ENCODE measurements around the gene GRIP1.
"Not testable (repeated sequence)": the region's sequence is repeated elsewhere in the genome, so short reads cannot be mapped to it uniquely, and the experiment has no call there.

Gene GRIP1

DNA sequence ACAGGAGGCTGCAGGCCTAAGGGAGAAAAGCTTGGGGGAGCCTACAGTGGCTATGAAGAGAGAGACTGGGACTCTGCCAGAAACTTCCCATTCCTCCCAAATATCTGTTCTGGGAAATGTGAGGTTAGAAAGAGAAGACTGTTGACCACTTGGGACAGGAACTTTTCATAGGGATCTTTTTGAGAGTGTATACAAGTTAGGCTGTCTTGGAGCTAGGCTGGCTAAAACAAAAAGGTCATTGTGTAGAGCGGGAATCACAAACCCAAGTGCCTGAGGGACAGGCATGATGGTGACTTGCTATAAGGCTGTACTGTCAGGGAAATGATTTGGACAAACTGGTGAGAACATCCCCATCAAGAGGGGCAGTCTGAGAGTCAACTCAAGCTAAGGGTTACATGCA lies 175.1 kb downstream of the GRIP1 start:
- DNase-seq = no peak

DNA sequence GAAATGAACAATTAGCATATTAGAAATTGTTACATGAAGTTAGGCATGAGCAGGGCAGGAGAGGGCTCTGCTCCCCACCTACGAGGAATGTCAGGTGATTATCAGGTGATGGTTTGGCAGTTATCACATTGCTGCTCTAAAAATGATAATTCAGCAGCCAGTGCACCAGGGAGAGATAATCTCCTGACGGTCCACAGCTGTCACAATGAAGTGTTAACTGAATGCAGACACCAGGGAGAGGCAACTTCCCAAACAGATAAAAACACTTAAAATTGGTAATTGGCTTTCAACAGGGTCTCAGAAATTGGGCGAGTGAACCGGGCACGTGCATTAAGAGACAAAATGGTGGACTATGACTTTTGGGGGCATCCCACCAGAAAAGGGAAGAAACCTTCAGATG lies 176.0 kb downstream of the GRIP1 start:
- no peak for DNase-seq

DNA sequence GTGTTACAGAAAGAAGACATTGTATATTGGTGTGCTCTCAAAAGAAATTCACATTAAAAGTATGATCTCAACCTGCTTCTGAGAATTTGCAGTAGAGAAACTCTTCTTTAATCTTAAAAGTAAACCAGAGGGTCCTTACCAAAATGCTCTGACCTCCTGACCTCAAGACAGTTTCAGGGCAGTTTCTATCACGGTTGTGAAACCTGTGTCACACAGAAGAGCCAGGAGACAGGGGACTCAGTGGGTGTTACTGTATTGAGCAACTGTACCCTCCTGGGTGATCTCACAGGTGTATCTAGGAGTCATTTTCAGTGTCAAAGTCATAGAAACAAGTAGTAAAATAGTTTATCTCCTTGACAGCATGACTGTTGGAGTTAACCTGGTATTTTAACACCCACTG lies 178.0 kb downstream of the GRIP1 start:
- DNase-seq = no peak

DNA sequence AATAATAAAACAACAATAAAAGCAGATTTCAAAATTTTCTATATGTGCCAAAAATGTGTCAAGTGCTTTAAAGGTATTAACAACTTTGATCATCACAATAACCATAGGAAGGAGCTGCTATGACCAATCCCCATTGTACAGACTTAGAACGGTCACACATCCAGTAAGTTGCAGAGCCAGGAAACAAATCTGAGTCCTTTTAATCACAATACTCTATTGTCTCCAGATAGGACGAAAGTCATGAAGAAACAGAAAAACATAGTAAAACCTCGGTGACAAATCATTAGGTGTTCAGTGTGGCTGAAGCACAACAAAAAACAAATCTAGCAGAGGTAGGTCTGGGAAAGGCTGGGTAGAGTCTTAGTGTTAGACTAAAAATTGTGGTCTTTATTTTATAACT lies 178.8 kb downstream of the GRIP1 start:
- no peak for DNase-seq

DNA sequence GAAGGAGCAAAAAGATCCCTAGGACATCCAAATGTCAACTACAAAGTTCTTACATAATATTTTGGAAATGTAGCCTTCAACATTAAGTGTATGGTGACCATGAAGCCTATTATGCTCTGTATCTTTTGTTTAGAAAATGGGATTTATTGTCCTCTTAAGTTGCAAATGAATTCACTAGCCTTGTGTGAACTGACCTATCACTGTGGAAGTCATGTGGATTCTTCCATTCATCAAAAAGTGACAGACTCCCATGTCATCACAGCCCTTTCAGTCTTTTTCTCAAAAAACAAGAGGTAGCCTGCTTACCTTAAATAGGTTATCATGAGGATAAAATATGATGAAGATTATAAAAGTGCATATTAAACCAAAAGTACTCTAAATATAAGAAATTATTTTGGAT lies 179.9 kb downstream of the GRIP1 start:
- no peak for DNase-seq

DNA sequence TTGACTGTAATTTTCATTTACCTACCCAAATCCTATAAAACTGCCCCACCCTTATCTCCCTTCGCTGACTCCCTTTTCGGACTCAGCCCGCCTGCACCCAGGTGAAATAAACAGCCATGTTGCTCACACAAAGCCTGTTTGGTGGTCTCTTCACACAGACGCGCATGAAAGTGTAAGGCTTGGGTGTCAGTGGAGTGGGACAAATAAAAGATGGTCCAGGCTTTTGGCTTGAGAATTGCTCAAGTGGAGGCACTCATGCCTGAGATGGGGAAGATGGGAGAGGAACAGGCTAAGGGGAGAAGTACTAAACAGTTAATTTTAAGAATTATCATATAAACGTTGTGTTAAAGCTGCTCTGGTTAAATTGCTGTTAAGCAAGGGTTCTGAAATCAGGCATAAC lies 180.8 kb downstream of the GRIP1 start:
- not testable (repeated sequence) for DNase-seq

DNA sequence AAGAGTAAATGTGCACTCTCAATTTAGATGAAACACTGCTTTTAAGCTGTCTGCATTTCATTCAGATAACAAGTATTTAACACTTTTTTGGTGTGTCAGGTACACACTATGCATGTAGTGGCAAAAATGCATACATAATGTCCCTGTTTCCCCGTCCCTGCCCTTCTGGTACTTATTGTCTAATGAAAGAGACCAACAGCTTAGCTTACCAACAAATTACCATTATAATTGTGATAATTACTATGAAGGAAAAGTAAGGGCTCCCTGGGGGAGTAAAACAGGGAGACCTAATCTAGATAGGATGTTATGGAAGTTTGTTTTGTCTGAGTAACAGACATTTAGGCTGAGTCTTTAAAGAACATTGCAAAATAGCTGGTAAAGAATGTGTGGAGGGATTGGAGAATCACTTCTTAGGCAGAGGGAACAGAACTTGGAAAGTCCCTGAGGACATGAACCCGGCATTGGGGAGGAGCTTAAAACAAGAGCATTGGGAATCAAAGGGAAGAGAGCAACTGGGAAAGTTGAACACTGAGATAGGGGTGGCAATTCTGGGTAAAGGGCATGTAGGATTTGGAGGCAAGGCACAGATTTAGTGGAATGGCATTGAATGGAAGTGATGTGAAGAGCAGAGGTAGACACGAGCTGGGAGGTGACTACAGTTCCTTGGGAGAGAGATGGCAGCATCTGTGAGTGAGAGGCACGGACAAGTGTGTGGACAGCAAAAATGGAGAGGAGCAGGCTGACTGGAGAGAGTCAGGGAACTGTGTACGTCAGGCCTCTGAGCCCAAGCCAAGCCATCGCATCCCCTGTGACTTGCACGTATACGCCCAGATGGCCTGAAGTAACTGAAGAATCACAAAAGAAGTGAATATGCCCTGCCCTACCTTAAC lies 181.6 kb downstream of the GRIP1 start:
- DNase-seq = no peak

DNA sequence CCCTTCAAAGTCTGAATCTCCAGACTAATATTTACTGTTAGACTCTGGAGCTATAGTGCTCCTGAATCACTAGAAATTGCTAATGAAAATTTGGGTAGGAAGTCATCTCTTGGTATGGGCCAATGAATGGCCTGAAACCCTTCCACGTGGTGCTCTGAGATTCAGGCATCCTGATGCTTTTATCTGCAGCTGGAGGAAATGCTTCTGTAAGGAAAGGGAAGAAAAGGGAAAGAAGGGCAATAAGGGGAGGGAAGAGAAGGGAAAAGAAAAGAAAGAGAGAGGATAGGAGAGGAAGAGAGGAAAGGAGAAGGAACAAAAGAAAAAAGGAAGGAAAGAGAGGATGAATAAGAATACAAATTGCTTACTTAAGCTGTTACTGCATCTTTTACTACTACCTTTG lies 182.3 kb downstream of the GRIP1 start:
- no peak for DNase-seq

DNA sequence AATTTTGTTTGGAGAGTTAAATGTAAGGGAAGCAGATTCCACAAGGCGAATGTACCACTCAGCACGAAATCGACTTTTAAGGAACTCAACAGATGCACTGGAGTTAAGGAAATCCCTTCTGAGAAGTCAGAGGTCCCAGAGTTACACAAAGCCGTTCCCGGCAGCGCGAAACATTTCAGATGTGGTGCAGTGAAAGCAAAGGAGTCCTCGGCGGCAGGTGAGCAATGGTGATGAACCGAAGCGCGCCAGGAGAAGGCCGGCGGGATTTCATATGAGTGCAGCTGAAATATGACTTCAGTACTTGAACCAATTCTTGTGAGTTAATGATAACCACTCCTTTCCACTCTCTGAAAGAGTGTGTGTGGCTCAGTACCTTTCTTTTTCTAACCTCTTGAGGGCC lies 183.2 kb downstream of the GRIP1 start:
- DNase-seq = no peak

DNA sequence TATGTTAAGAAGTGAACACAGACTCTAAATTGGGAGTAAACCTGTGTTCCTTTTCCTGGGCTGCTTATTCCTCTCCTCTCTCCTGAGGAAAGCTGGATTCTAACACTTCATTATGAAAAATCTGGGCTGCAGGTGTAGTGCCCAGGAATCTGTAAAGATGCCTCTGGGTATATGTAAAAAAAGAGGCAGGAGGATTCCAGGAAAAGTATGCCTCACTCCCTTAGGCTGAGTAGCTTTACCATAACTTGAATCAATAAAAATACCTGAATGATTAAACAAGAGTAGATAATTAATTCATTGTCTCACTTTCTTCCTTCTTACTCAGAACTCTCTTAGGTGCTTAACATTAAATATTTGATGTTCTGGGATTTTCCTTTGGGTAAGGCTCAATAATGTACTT lies 185.1 kb downstream of the GRIP1 start:
- DNase-seq = no peak

DNA sequence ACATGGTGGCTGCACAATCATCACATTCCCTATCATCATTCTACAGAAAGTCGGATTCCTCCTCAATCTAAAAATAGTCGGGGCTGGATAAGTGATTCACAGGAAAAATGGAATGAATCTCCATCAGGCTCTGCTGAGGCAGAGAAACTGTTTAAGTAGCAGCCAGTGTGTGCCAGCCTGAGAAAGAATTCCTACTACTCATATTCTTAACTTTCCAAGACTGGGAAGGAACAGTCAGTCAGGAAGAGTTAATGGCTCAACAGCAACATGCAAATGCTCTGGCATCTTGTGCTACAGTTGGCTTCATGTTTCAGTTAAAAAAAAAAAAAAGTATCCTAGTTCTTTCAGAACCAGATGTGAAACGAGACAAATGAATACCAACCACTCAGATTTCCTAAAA lies 187.0 kb downstream of the GRIP1 start:
- DNase-seq = no peak

DNA sequence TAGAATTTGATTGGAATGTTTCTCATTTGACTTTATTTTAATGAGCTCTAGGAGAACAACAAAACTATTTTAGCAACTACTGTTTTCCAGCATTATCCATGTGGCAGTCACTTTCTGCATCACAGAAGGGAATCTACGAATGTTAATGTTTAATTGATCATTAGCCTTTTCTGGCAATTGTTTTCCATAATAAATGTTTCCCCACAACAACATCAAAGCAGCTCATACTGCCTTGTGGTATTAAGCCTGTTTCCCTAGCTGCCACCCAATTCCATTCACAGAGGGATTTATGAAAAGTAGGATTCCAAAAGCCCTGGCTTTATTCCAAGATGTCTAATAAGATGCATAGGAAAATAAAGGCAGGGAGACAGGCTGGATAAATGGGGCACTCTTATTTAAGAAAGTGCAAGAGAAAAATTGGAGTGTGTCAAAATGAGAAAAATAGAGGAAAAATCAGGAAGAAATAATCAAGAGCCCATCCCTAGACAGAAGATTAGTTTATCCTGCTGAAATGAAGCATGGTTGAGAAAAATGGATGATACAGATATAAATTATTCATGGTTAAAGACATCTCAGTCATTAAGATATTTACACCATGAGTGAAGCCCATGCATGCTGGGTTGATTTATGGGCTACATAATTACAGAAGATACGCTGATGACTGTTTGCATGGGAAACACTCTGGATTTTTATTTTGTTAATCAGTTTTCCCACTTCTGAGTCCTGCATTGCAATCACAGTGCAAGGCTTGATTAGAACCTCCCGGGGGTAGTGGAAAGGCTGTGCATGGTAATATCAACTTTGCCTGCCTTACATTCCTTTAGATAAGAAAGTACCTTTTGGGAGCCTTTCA lies 196.3 kb downstream of the GRIP1 start:
- no peak for DNase-seq

DNA sequence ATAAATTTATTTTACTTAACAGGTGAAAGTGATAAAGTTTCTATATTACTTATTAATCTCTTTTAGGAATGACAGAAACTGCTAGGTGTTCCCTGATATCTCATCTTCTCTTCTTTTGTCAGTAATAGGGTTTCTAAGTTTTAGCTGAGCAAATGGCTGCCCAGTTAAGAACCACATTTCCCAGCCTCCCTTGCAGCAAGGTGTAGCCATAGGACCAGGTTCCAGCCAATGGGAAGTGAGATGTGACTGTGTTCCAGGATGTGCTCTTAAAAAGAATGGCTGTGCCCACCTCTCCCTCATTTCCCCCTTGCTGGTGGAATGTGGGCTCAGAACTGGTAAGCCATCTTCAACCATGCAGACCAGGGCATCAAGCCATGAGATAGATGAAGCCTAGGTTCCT lies 210.9 kb downstream of the GRIP1 start:
- peak in 1 of 2 experiments; percentile 1 for DNase-seq

DNA sequence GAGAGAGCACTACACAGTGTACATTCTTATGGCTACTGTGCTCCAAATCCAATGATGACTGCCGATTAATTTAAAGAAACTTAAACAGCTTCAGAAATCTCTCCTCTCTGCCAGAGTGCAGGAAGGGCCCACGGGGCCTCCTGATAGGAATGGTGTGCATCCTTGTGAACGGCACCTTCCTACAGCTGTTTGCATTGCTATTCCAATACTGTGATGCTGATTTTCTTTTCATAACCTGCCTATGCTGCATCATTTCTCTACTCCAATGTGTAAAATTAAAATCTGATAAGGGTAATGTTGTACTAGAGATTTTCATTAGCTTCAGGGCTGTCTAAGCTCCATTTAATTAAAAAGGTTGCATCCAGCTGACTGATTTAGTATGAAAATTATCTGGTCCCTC lies 217.5 kb downstream of the GRIP1 start:
- DNase-seq = no peak

DNA sequence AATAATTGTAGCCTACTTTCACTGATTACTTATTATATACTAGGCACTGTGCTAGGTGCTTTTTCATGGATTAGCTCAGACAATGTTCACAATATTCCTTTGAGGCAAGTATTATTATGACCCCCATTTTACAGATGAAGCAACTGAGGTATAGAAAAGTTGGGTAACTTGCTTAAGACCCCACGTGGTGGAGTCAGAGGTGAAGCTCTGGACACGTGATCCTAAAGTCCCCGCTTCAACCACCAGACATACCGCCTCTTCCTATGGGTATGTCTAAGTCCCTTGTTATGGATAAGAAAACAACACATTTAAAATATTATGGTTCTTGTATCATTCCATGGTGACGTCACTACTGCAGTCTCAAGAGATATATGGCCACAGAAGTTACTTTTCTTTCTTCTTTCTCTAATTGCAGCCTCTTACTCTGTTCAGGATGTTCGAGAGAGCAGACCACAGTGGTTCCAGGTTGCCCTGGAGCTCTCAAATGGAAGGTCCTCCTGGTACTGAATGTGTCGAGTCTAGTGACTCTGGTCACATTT lies 218.9 kb downstream of the GRIP1 start:
- no peak for DNase-seq

DNA sequence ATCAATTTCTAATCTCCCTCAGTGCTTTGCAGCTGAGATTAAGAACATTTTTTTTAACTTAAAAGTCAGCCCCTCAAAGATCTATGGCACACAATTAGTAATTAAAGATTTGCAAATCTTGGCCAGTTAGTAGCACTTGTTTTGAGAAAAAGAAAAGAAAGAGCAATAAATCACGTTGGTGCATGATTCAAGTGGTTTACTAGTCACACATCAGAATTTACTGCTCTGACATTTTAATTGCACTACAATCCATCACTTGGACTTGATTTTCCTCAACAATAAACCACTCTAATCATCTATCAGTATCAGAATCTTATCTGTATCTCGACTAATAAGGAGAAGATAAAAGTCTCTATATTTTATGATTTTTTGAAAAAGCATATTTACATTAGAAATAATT lies 222.3 kb downstream of the GRIP1 start:
- no peak for DNase-seq

DNA sequence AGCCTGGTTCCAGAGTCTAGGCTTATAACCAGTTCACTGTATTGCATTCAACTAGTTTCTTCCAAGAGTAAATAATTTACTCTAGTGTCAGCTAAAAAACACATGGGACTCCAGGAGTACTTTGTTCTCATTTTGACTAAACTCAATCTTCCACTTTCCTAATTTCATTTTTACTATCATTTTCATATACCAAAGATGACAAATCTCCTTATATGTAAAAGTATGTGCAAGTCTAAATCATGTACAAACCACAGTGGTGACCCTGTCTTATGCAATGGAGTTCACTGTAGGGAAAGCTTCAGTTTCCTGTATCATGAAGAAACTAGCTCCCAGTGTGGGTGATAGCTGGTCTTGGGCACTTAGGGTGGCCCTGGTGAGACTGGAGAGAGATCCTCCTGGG lies 225.0 kb downstream of the GRIP1 start:
- no peak for DNase-seq

DNA sequence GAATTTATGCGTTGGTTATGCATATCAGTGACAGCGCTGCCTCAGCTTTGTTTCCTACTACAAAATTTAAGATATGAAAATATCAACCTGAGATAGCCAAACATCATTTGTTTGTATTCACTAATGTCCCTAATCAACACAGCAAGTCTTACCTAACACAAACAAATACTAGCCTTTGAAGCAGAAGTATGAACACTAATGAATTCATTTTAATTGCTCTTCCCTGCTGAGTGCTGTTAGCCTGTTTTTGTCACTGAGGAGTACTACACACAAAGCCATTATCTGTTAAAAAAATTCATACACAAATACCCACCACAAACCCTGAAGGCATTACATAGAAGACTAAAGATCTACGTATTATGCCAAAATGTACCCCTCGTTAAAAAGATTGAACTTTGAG lies 225.8 kb downstream of the GRIP1 start:
- DNase-seq = no peak

DNA sequence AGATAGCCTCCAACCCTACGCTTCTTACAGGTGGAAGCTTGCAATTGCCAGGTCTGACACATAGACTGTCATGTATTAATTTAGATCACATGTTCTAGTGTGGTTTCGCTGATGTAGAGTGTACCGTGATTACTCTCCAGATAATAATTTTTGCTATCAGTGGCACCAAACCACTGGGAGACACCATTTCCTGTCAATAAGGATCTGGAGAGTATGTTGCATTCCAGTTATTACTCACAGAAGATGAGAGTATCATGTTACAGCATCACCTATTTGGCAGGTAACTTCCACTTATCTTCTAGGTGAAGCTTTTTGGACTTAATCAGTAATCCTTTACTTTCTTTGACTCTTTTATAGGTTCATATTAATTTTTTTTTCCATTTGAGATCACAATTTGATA lies 229.3 kb downstream of the GRIP1 start:
- no peak for DNase-seq

DNA sequence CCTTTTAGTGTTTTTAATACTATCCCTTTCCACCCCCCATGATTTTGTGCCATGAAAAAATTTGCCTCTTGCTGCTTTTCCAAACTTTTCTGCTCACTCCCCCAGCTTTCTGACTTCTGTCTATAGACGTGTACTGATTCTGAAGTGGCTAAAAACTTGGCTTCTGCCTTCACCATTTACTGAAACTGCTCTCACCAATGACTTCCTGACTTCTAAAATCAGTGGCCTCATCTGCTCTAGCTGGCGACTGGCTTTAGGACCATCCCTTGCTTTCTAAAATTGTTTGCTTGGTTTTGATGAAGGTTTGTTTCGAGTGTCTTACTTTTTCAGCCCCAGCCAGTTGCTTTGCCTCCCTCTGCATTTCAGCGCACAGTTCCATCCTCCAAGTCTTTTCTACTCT lies 231.2 kb downstream of the GRIP1 start:
- no peak for DNase-seq

DNA sequence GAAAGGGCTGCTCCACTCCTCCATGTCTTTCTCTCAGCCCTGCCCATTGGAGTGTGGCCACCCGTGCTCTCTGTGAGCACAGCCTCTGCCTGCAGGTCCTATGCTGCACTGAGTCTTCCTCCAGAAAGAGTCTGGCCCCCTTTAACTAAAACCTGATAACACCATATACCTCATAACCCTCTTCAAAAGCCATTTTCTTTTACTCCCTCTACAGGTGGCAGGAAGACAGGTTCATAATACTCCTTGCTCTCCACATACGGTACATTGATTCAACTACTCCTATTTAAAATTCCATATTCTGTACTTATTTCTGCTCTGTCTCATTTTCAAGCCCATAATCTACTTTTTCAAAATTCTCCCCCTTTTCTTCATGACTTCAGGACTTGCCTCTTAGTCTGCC lies 232.6 kb downstream of the GRIP1 start:
- DNase-seq = no peak

DNA sequence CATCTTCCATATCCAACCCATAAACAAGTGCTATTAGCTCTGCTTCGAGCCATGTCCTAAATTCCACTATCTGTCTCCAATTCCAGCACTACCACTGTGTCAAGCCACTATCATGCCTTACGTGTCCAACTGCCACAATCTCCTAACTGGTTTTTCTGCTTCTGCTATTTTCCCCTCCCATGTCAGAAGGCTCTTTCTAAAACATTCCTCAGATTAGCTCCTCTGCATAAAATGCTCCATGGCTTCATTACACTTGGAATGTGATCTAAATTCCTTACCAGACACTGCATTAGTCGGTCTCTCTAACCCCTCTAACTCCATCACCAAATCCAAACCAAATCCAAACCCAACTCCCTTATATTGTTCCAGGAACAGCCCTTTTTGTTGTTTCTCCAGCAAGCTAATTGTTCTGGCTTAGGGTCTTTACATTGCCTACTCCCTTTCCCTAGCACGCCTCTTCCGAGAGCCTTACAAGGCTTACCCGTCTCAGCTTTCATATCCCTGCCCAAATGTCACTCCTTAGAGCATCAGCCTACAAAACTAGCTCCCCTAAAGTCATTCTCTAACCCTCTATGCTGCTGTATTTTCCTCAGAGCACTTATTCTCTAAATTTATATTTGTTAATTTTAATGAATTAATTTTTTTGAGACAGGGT lies 236.8 kb downstream of the GRIP1 start:
- DNase-seq = no peak

DNA sequence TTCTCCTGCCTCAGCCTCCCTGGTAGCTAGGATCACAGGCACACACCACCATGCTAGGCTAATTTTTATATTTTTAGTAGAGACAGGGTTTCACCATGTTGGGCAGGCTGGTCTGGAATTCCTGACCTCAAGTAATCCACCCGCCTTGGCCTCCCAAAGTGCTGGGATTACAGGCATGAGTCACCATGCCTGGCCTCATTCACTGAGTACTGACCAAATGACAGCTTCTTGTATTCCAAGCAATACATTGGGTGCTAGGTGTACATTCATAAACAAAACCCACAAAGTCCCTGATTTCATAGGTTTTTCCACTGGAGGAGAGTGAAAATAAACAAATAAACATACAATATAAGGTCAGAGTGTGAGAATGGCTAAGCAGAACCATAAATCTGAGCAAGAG lies 240.3 kb downstream of the GRIP1 start:
- DNase-seq = no peak
